GM19438 (cell line): ENCODE data around the gene SLC10A7.

Source experiments
- ATAC-seq: cut with Tn5 transposase; IDR thresholded peaks from one replicate; pipeline ENCODE4 v1.9.1; 2021; ENCODE audit warnings: low read depth; ENCODE audit not compliant: unreplicated experiment

SLC10A7 gene

GRCh38 chr4:146521541-146522097 is at the start of gene SLC10A7:
SLC10A7 (minus strand) TSS chr4:146521940; CDS start chr4:146521717, 223 bp downstream.
- peak; percentile 80 for ATAC-seq

- ATAC-seq: no peak
These were observed 45.7 kb upstream of the SLC10A7 start for GRCh38 chr4:146567396-146567795.

GRCh38 chr4:146564492-146564891 is 42.8 kb upstream of the SLC10A7 start:
- ATAC-seq: no peak

- no peak for ATAC-seq
These were observed 28.4 kb upstream of the SLC10A7 start for GRCh38 chr4:146550161-146550560.

DNA sequence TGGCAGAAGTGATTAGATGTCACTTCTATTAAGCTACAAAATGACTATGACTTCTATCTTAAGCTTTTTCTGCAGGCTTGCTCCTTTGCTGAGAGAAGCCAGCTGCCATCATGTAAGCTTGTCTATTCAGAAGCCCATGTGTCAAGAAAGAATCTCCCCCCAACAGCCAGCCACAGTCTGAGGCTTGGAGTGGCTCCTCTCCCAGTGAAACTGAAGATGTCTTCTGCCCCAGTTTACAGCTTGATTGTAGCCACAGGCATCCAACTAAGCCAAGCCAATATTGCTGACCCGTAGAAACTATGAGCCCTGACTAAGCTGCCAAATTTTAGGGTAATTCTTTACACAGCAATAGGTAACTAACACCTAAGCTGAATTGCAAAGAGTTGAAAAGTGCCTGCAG is 26.7 kb upstream of the SLC10A7 start:
- no peak for ATAC-seq

- ATAC-seq: no peak
These were observed 23.4 kb upstream of the SLC10A7 start for GRCh38 chr4:146545102-146545501.

GRCh38 chr4:146534178-146534577 is 12.4 kb upstream of the SLC10A7 start:
- no peak for ATAC-seq

- ATAC-seq: no peak
These were observed 4.0 kb upstream of the SLC10A7 start for GRCh38 chr4:146525754-146526153.

DNA sequence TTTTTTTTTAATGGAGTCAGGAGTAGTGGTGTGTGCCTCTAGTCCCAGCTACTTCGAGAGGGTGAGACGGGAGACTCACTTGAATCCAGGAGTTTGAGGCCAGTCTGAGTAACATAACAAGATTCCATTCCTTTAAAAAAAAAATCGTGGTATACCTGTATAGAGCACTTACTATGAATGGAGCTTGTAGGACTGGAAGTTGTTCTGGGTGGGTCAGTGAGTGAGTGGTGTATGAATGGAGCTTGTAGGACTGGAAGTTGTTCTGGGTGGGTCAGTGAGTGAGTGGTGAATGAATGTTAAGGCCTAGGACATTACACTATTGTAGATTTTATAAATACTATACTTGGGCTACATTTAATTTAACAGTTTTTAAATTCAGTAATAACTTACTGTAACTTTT is 2.9 kb upstream of the SLC10A7 start:
- no peak for ATAC-seq

DNA sequence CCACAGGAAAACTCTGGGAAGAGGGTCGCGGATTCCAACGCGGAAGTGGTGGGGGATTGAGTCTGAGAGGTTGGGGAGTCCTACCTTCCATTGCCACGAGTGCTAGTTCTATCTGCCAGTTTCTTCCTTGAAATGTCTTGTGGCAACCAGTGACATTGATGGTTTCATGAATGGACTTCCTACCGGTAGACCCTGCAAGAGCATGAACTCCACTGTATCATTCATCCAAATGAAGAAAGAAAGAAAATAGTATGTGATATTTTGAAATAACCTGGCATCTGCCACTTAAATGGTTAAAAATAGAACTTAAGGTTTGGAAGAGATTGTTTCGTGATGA is 1.1 kb upstream of the SLC10A7 start:
- ATAC-seq: peak; percentile 19

DNA sequence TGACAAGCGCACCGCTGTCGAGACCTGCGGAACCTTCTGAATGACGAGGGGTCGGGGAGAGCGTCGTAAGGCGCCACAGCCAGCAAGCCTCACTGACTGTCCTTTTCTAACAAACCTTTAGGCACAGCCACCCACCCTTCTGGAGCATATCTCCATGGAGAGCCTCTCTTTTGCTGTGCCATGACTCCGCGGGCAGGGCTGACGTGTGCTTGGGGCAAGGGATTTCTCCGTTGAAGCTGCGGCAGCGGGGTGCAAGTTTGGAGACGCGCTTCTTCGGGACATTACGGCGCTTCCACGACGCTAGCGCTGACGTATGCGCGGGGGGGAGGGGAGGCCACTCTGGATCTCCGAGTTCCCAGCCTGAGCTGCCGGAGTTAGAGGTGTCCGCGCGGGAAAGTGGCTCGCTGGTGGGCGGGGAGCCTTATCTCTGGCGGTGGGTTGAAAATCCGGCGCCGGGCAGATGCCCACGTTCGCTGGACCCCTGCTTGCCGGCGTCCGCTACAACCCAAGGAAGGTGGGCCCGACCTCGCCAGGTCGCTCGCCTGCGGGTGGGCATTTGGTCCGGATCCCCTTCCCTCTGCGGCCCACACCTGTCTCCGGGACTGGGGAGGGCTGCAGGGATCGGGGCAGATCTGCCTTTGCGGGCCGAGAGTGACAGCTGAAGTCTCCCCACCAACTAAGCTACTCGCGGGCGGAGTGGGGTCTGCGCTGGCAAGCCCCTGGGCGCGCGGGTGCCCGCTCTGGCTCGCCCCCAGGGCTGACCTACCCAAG is 543 bp upstream of the SLC10A7 start:
- ATAC-seq: peak; percentile 68

DNA sequence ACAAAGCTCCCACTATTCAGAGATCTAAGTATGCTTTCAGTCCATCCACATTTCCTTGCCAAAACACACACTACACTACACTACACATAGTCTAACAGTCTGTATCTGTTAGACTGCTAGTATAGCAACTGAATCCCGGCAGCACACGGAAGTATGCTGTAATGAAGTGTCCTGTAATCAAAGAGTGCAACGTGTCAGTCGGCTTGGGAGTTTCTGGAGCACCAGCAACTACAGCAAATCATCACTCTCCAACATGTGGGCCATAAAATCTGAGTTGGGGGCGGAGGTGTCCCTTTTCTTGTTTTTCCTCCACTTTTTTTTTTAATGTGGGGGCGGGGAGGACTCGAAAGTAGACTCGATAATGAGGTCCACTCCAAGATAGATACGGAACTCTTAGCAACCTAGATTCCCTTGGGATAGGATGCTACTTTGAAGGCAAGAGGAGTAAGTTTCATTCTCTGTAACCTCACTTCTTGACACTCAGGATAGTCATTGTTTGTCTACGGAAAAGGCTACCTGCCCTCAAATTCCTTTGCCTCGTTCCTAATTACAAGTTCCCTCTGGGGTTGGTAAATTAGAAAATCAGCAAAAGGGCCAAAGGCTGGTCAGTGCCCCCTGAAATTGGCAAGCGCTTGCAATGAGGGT is 722 bp downstream of the SLC10A7 start:
- ATAC-seq: peak; percentile 33

DNA sequence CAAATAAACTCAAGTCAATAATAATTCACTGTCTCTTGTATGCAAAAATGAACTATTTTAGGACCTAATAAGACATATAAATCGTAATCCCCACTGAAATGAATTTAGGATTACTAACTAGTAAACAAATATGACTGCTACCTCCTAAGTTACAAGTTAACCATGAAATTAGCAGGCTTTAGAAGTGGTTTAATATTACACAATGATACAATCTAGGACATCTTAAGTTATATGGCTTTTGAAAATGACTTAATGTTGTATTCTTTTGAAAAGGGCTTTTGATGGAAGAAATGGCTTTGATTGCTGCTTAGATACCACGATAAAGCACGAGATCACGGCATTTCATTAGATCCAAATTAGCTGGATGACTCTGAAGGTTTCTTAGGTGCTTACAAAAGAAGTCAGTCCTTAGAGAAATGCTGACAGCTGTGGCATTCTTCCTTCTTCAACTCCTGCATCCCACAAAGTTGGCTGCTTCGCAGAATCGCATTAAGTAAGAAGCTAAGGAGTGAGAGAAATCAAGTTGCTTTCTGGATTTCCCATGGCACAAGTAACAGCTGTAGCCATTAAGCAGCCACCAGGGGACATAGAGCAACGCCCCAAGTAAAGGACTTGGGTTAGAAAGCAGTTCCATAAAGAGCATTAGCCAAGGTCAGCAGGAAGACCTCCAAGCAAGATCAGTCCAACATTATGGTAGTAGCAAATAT is 6.9 kb downstream of the SLC10A7 start:
- ATAC-seq: no peak

- no peak for ATAC-seq
These were observed 8.2 kb downstream of the SLC10A7 start for GRCh38 chr4:146513548-146513947.

DNA sequence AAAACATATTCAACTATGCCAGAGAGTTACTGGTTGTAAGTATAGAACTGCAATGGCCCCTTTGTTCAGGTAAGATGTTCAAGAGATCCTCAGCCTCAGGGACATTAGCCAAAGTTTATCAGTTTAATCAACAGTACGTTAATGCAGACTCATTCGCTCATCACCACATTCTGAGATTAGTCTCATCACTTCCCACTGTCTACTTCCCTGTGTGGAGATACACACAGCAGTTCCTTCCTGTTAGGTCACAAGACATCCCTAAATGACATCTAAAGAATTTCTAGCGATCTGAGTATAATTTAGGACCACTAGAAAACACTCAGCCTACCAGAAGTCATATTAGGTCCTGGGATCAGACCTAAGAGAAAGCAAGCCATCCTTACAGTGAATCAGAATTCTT is 10.4 kb downstream of the SLC10A7 start:
- ATAC-seq: no peak

GRCh38 chr4:146510942-146511341 is 10.8 kb downstream of the SLC10A7 start:
- ATAC-seq: no peak

- no peak for ATAC-seq
These were observed 13.4 kb downstream of the SLC10A7 start for GRCh38 chr4:146508229-146508939.

DNA sequence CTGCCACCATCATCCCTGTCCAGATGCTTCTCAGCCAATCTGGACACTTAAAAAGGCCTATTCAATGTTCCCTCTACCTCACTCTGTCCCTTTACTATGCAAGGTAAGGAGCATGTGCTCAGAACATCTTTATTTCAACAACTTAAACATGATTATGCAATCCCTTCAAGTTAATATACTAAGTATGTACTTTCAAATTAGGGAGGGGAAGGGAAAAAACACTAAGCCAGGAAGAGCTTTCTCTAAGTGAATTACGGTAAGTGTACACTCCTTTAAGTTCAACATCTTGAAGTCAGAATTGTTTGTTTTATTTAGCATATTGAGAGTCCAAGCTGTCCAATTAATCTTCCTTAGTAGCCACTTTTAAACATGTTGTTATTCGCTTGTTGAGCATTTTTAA is 14.1 kb downstream of the SLC10A7 start:
- no peak for ATAC-seq

DNA sequence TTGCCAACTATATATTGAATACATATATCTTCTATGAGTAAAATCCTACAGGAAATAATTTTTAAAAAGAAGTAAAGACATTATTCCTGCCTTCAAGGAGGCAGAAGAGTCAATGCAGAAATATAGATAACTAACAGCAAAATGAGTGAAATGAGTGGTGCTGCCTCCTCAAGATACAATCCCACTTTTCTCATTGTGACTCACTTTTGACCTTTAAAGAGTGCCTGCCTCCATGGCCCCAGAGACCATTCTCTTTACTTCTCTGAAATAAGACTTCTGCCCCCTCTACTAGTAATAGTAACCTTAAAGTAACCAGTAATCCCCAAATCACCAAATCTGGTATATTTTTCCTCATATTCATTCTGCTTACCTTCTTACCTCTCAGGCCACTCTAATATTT is 15.5 kb downstream of the SLC10A7 start:
- no peak for ATAC-seq

GRCh38 chr4:146500216-146500615 is 21.5 kb downstream of the SLC10A7 start:
- no peak for ATAC-seq

DNA sequence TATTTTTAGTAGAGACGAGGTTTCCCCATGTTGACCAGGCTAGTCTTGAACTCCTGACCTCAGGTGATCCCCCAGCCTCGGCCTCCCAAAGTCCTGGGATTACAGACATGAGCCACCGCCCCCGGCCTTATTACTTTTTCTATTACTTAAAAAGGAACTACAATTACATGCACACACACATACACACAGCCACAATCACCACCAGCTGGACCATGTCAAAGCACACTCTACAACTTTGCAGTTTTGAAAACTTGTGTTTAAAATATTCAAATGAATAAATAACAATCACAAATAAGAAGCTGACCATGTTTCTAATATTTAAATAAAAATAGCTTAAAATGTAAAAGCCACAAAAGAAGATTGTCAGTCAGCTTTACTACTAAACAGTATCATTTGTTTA is 23.4 kb downstream of the SLC10A7 start:
- ATAC-seq: no peak
